RWPE2 (cell line): ENCODE results near the gene AFM.
A peak's percentile ranks its signal among the peaks of the same experiment; 100 is the strongest.

Experiments
- ATAC-seq: fragments of 200-7000 bp; cut with Tn5 transposase; 3 replicates; pipeline ENCODE4 v1.9.1; 2021; ENCODE audit warnings: low read depth
- DNase-seq: peaks from one replicate; pipeline ENCODE4 v3.0.0-alpha.2; 2020; ENCODE audit warnings: low spot score
- H3K27ac ChIP-seq: fragments of 450-650 bp; 2 replicates; pipeline ENCODE4 v1.5.1; 2017; ENCODE audit warnings: mild to moderate bottlenecking; ENCODE audit not compliant: poor library complexity, severe bottlenecking
- H3K27me3 ChIP-seq: fragments of 250-450 bp; sonication (Bioruptor Pico); 2 replicates; pipeline ENCODE4 v1.5.1; 2021; ENCODE audit warnings: mild to moderate bottlenecking, moderate library complexity; ENCODE audit not compliant: insufficient read depth, poor library complexity, severe bottlenecking
- H3K36me3 ChIP-seq: fragments of 250-450 bp; sonication (Bioruptor Pico); 2 replicates; pipeline ENCODE4 v1.5.1; 2020; ENCODE audit warnings: low read depth, mild to moderate bottlenecking, moderate library complexity
- H3K4me1 ChIP-seq: fragments of 250-450 bp; sonication (Bioruptor Pico); 2 replicates; pipeline ENCODE4 v1.5.1; 2021; ENCODE audit warnings: mild to moderate bottlenecking, moderate library complexity; ENCODE audit not compliant: insufficient read depth, poor library complexity, severe bottlenecking
- H3K4me3 ChIP-seq: fragments of 250-450 bp; sonication (Bioruptor Pico); 2 replicates; pipeline ENCODE4 v1.5.1; 2021; ENCODE audit warnings: mild to moderate bottlenecking, moderate library complexity; ENCODE audit not compliant: severe bottlenecking
- H3K9me3 ChIP-seq: fragments of 250-450 bp; sonication (Bioruptor Pico); 2 replicates; pipeline ENCODE4 v1.5.1; 2021; ENCODE audit warnings: mild to moderate bottlenecking, moderate library complexity; ENCODE audit not compliant: severe bottlenecking
- TF ChIP-seq, protein P1 (sequence below): fragments of 450-650 bp; IDR thresholded peaks from one replicate; pipeline ENCODE4 v1.5.1; 2017; ENCODE audit warnings: mild to moderate bottlenecking, moderate library complexity; ENCODE audit not compliant: poor library complexity, severe bottlenecking

Gene AFM

GRCh38 chr4:73485596-73485995 is 4.1 kb downstream of the AFM start:
- TF ChIP-seq, protein P1, sequence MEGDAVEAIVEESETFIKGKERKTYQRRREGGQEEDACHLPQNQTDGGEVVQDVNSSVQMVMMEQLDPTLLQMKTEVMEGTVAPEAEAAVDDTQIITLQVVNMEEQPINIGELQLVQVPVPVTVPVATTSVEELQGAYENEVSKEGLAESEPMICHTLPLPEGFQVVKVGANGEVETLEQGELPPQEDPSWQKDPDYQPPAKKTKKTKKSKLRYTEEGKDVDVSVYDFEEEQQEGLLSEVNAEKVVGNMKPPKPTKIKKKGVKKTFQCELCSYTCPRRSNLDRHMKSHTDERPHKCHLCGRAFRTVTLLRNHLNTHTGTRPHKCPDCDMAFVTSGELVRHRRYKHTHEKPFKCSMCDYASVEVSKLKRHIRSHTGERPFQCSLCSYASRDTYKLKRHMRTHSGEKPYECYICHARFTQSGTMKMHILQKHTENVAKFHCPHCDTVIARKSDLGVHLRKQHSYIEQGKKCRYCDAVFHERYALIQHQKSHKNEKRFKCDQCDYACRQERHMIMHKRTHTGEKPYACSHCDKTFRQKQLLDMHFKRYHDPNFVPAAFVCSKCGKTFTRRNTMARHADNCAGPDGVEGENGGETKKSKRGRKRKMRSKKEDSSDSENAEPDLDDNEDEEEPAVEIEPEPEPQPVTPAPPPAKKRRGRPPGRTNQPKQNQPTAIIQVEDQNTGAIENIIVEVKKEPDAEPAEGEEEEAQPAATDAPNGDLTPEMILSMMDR: no peak
- Histone ChIP-seq H3K9me3 (no peaks in the 10 kb centered on the region), H3K36me3 (no peaks in the 10 kb centered on the region), H3K27me3 (no peaks in the 10 kb centered on the region), H3K4me3 (no peak overlapping the region), H3K27ac (no peak overlapping the region), H3K4me1 (no peaks in the 10 kb centered on the region)
- DNase-seq (no peak), ATAC-seq (no peak)

GRCh38 chr4:73486497-73486896 is 5.0 kb downstream of the AFM start:
- no peaks in the 10 kb centered on the region for H3K36me3 ChIP-seq
- no peaks in the 10 kb centered on the region for H3K9me3 ChIP-seq
- no peaks in the 10 kb centered on the region for H3K4me1 ChIP-seq
- no peak for DNase-seq
- TF ChIP-seq, protein P1: no peak
- ATAC-seq: no peak
- H3K27me3 ChIP-seq: no peaks in the 10 kb centered on the region
- no peak overlapping the region for H3K4me3 ChIP-seq
- no peak overlapping the region for H3K27ac ChIP-seq

DNA sequence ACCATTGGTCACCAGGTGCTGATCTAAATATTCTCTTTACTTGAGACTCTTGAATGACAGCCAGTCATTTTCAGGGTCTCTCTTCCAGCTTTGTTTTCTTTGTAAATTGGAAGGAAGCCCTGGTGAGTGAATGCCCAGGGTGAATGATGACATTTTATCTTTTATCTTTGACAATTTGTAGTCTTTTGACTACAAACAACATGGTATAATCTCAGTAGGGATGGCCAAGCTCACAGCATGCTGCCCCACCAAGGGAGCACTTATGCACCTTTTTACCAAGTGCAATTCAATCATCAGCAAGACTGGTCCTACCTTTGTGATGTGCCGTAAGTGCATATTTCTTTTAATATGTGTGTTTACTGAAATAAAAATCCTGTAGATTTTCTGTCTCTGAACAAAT is 5.7 kb downstream of the AFM start:
- Histone ChIP-seq H3K4me1 (no peaks in the 10 kb centered on the region), H3K27me3 (no peaks in the 10 kb centered on the region), H3K9me3 (no peaks in the 10 kb centered on the region), H3K36me3 (no peaks in the 10 kb centered on the region), H3K4me3 (no peak overlapping the region), H3K27ac (no peak overlapping the region)
- no peak for ATAC-seq
- TF ChIP-seq, protein P1: no peak
- DNase-seq: no peak

GRCh38 chr4:73499996-73500765 is 18.6 kb downstream of the AFM start:
- ATAC-seq (0 out of 3 replicates have a peak, but pooled peaks have one; percentile 27), DNase-seq (no peak)
- peaks cover 6% of the 10 kb centered on the region for H3K4me1 ChIP-seq
- H3K4me3 ChIP-seq: peak overlapping the region; percentile 5
- H3K9me3 ChIP-seq: no peaks in the 10 kb centered on the region
- no peaks in the 10 kb centered on the region for H3K27me3 ChIP-seq
- H3K27ac ChIP-seq: no peak overlapping the region
- TF ChIP-seq, protein P1: no peak
- H3K36me3 ChIP-seq: no peaks in the 10 kb centered on the region

DNA sequence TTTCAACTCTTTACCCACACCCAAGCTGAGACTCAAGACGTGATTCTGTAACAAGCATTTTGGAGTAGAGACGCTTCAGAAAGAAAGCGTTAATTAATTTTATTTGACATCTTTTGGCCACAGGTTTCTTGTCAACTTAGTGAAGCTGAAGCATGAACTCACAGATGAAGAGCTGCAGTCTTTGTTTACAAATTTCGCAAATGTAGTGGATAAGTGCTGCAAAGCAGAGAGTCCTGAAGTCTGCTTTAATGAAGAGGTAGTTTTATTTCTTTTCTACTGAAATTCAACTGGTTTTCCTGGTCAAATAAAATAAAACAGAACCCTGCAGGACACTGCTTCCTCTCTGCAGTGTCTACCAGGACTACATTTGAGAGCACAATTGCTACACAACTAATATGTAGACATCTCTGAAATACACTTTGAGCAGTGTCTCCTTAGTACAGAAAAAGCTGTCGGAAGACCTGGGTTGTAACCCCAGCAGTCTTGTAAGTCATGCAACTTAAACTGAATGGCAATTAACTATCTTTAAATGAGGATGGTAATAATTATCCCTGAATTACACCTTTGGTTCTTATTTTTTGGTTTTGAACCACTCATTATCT is 20.2 kb downstream of the AFM start:
- no peak for ATAC-seq
- no peak overlapping the region for H3K4me3 ChIP-seq
- TF ChIP-seq, protein P1: no peak
- H3K27me3 ChIP-seq: no peaks in the 10 kb centered on the region
- peaks cover 6% of the 10 kb centered on the region for H3K4me1 ChIP-seq
- no peaks in the 10 kb centered on the region for H3K9me3 ChIP-seq
- H3K27ac ChIP-seq: no peak overlapping the region
- DNase-seq: no peak
- no peaks in the 10 kb centered on the region for H3K36me3 ChIP-seq
